Sigmoid colon (tissue), 4 donors: ENCODE results near the gene IKZF2.

ENCODE experiments used
- CTCF ChIP-seq, 4 experiments: fragments of 450-650 bp in 3 of 4; fragments of 200-600 bp in 1 of 4; IDR thresholded peaks; one replicate each; pipeline ENCODE4 v1.5.1; 2016 to 2019; ENCODE audit warnings: antibody characterized with exemption in 4 of 4, mild to moderate bottlenecking in 3 of 4, moderate library complexity in 2 of 4
- POLR2AphosphoS5 ChIP-seq, 4 donors: sonication (generic); formaldehyde crosslinking; IDR thresholded peaks; one replicate each; pipeline ENCODE4 v1.6.1; 2017; ENCODE audit warnings: antibody characterized with exemption in 4 of 4

GRCh38 chr2:213064099-213064498 is 87.3 kb downstream of the IKZF2 start:
- TF ChIP-seq CTCF (IDR thresholded peaks at IDR 0.05): no peak
- TF ChIP-seq POLR2AphosphoS5 (IDR thresholded peaks at IDR 0.05): no peak
